ENCODE data around the gene ARL2. TPM values are rescaled to one million over a fixed set of nuclear protein-coding genes. Genes with fewer than 3 reads are reported as not detected.

The ARL2 gene
- polyA plus RNA-seq, 1 donor (not counting 4 experiments of a cell fraction or from before 2014, with no cell fraction given) = 77.8 TPM

DNA sequence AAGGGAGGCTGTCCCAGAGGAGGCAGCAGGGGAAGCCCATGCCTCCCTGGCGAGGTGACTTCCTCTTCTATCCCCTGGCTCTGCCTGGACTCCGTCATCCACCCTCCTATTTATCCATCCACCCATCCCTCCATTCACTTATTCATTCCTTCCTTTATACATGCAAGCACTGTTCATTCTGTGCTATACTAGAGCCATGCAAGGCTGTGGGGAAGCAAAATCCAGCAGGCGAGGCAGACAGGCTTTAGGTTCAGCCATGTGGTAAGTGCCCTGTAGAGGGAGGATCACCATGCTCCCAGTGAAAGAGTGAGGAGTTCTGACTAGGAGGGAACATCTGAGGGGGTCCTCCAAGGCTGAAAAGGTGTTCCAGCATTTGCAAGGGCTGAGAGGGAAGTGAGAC, 45.6 kb downstream of the ARL2 start:
- Histone ChIP-seq H3K79me2 (ENCODE audit: control insufficient read depth, insufficient read depth, low read length) (no peaks in the 10 kb centered on the region), H3K4me1 (ENCODE audit: control insufficient read depth, extremely low read depth, insufficient read depth, low read length) (no peaks in the 10 kb centered on the region), H2AFZ (ENCODE audit: control insufficient read depth, low read length) (no peak overlapping the region), H4K20me1 (ENCODE audit: control insufficient read depth, extremely low read depth, insufficient read depth, low read length) (no peaks in the 10 kb centered on the region), H3K4me3 (ENCODE audit: control insufficient read depth in 2 of 3, extremely low read depth in 1 of 3, insufficient read depth in 2 of 3, low read depth in 1 of 3, low read length in 3 of 3) (no peak overlapping the region), H3K27me3 (ENCODE audit: control insufficient read depth, extremely low read depth, insufficient read depth, low read length) (peaks cover under 1% of the 10 kb centered on the region), H3K9ac (ENCODE audit: control insufficient read depth, extremely low read depth, insufficient read depth, low read length) (no peak overlapping the region), H3K27ac (ENCODE audit: control insufficient read depth, insufficient read depth, low read length) (no peak overlapping the region), H3K9me3 (ENCODE audit: control insufficient read depth, low read depth, low read length) (no peaks in the 10 kb centered on the region), H3K9me1 (ENCODE audit: control insufficient read depth, extremely low read depth, insufficient read depth, low read length) (no peaks in the 10 kb centered on the region), H3K36me3 (ENCODE audit: control insufficient read depth in 2 of 2, extremely low read depth in 1 of 2, insufficient read depth in 2 of 2, low read length in 2 of 2) (no peaks in the 10 kb centered on the region), H3K4me2 (ENCODE audit: control insufficient read depth, extremely low read depth, insufficient read depth, low read depth, low read length) (no peak overlapping the region)
- DNase-seq (ENCODE audit: low read depth, low spot score) (no peak), FAIRE-seq (no peak)
- TF ChIP-seq, protein P1, sequence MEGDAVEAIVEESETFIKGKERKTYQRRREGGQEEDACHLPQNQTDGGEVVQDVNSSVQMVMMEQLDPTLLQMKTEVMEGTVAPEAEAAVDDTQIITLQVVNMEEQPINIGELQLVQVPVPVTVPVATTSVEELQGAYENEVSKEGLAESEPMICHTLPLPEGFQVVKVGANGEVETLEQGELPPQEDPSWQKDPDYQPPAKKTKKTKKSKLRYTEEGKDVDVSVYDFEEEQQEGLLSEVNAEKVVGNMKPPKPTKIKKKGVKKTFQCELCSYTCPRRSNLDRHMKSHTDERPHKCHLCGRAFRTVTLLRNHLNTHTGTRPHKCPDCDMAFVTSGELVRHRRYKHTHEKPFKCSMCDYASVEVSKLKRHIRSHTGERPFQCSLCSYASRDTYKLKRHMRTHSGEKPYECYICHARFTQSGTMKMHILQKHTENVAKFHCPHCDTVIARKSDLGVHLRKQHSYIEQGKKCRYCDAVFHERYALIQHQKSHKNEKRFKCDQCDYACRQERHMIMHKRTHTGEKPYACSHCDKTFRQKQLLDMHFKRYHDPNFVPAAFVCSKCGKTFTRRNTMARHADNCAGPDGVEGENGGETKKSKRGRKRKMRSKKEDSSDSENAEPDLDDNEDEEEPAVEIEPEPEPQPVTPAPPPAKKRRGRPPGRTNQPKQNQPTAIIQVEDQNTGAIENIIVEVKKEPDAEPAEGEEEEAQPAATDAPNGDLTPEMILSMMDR (optimal IDR thresholded peaks at IDR 0.05 in 1 of 3, IDR thresholded peaks at IDR 0.05 in 1 of 3, conservative IDR thresholded peaks at IDR 0.05 in 1 of 3; ENCODE audit: extremely low read depth in 1 of 3, insufficient read depth in 2 of 3, low read length in 3 of 3) = no peak
- TF ChIP-seq EZH2 (IDR thresholded peaks at IDR 0.05; ENCODE audit: low read length) = no peak
- dilution Hi-C loops (cut with MboI; ENCODE audit: extremely low pct_ligation_motif_present, low sequenced_read_pairs) = no loop called here

DNA sequence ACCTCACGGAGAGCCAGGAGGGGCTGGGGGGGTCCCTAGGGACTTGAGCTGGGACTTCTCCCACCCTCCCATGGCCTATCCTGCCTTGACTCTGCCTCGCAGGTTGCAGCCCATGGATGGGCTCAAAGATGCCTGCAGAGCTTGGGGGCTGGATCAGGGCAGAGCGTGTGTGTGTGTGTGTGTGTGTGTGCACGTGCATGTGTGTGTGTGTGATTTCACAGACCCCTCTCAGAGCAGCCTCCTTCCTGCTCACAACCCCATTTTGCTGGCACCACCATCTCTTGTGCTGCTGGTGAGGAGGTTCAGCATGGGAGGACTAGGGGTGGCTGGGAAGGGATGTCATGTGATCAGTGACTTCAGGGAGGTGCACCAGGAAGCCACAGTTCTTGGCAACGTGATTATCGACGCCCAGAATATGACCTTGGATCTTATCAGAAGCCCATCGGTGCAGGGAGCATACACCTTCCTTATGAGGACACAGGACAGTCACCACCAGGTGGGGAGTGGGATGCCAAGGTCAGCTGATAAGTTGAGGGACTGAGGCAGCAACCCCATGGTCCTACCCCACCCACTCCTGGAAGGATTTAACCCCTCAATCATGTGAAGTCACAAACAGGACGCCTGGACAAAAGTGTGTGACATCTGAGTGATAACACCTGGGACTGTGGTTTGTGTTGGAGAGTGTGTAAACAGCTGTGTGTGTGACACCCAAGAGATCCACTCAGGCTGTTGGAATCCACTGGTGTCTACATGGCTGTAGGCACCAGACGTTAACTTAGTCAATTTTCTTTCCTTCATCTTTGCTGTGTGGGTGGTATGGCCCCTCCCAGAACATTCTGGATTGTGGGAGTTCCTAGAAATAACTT, 46.2 kb downstream of the ARL2 start:
- TF ChIP-seq, protein P1 (optimal IDR thresholded peaks at IDR 0.05 in 1 of 3, IDR thresholded peaks at IDR 0.05 in 1 of 3, conservative IDR thresholded peaks at IDR 0.05 in 1 of 3; ENCODE audit: extremely low read depth in 1 of 3, insufficient read depth in 2 of 3, low read length in 3 of 3) = no peak
- TF ChIP-seq EZH2 (IDR thresholded peaks at IDR 0.05; ENCODE audit: low read length) = no peak
- no peak overlapping the region for H3K4me3 ChIP-seq (ENCODE audit: control insufficient read depth in 2 of 3, extremely low read depth in 1 of 3, insufficient read depth in 2 of 3, low read depth in 1 of 3, low read length in 3 of 3)
- H2AFZ ChIP-seq (ENCODE audit: control insufficient read depth, low read length) = no peak overlapping the region
- no peaks in the 10 kb centered on the region for H3K4me1 ChIP-seq (ENCODE audit: control insufficient read depth, extremely low read depth, insufficient read depth, low read length)
- no peak overlapping the region for H3K27ac ChIP-seq (ENCODE audit: control insufficient read depth, insufficient read depth, low read length)
- no peaks in the 10 kb centered on the region for H3K9me1 ChIP-seq (ENCODE audit: control insufficient read depth, extremely low read depth, insufficient read depth, low read length)
- FAIRE-seq = no peak
- no peak overlapping the region for H3K9ac ChIP-seq (ENCODE audit: control insufficient read depth, extremely low read depth, insufficient read depth, low read length)
- no peak overlapping the region for H3K4me2 ChIP-seq (ENCODE audit: control insufficient read depth, extremely low read depth, insufficient read depth, low read depth, low read length)
- no peaks in the 10 kb centered on the region for H3K79me2 ChIP-seq (ENCODE audit: control insufficient read depth, insufficient read depth, low read length)
- H3K27me3 ChIP-seq (ENCODE audit: control insufficient read depth, extremely low read depth, insufficient read depth, low read length) = no peaks in the 10 kb centered on the region
- H3K36me3 ChIP-seq (ENCODE audit: control insufficient read depth in 2 of 2, extremely low read depth in 1 of 2, insufficient read depth in 2 of 2, low read length in 2 of 2) = no peaks in the 10 kb centered on the region
- DNase-seq (ENCODE audit: low read depth, low spot score) = no peak
- no peaks in the 10 kb centered on the region for H4K20me1 ChIP-seq (ENCODE audit: control insufficient read depth, extremely low read depth, insufficient read depth, low read length)
- dilution Hi-C loops (cut with MboI; ENCODE audit: extremely low pct_ligation_motif_present, low sequenced_read_pairs) = no loop called here
- H3K9me3 ChIP-seq (ENCODE audit: control insufficient read depth, low read depth, low read length) = no peaks in the 10 kb centered on the region
